Body of pancreas (tissue), 4 donors: ENCODE data around the gene DDX21.

Source experiments
- CTCF ChIP-seq, 7 experiments: fragments of 450-650 bp in 4 of 7; fragments of 200-600 bp in 3 of 7; sonication (generic) in 3 of 7; IDR thresholded peaks; one replicate each; pipeline ENCODE4 v1.5.1; 2016 to 2019; ENCODE audit warnings: antibody characterized with exemption in 7 of 7
- POLR2A ChIP-seq, 3 donors: fragments of 450-650 bp; IDR thresholded peaks; one replicate each; pipeline ENCODE4 v1.6.1; 2016; ENCODE audit warnings: antibody characterized with exemption in 3 of 3, mild to moderate bottlenecking in 2 of 3

GRCh38 chr10:69025370-69025896 lies 69.5 kb downstream of the DDX21 start:
- no peak for TF ChIP-seq CTCF (IDR thresholded peaks at IDR 0.05)
- TF ChIP-seq POLR2A (IDR thresholded peaks at IDR 0.05), result no peak
